ENCODE results near the gene DACT3. TPM values are rescaled to one million over a fixed set of nuclear protein-coding genes. Genes with fewer than 3 reads are reported as not detected.
A peak's percentile ranks its signal among the peaks of the same experiment; 100 is the strongest.

The DACT3 gene
- total and polyA plus RNA-seq, 2 of the 13 experiments (the other 11 are each of a cell fraction or from before 2014, with no cell fraction given) = 0.04 TPM; not detected in 1

DNA sequence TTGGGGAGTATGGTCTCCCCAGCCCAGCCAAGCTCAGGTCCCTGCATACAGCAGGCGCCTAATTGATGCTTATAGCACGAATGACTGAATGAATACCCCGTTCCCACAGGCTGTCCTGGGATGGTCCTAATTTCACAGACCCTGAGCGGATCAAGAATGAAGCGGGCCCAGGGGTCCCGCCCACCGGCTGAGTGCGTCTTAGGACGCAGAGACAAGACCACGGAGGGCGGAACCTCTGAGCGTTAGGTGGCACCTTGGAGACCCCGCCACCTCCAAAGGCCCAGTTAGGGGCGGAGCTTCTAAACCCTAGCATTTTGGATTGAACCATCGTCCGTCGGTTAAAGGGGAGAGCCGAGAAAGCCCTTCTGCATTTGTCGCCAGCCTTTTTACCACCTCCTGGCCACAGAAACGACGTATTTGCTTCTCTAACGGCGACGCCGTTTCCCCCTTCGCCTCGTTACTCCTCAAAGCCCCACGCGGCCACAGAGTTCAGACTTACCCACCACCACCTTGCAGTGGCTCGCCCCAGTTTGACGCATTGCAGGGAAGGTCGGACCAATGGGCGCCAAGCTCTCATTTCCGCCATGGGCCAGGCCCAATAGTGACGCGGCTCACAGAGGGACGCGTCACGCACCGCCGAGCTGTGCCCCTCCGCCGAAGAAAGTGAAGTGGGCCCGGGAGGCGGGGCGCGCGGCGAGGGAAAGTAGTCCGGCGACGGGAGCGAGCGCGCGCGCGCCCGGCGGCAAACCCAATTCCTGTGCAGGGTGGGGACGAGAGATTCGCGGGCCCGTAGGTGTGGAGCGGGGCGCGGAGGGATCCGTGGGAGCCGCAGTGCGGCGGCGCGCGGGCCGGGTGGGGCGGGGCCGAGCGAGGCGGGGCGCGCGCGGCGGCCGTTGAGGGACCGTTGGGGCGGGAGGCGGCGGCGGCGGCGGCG, 60.3 kb downstream of the DACT3 start (continued):
- TF ChIP-seq, protein P1, sequence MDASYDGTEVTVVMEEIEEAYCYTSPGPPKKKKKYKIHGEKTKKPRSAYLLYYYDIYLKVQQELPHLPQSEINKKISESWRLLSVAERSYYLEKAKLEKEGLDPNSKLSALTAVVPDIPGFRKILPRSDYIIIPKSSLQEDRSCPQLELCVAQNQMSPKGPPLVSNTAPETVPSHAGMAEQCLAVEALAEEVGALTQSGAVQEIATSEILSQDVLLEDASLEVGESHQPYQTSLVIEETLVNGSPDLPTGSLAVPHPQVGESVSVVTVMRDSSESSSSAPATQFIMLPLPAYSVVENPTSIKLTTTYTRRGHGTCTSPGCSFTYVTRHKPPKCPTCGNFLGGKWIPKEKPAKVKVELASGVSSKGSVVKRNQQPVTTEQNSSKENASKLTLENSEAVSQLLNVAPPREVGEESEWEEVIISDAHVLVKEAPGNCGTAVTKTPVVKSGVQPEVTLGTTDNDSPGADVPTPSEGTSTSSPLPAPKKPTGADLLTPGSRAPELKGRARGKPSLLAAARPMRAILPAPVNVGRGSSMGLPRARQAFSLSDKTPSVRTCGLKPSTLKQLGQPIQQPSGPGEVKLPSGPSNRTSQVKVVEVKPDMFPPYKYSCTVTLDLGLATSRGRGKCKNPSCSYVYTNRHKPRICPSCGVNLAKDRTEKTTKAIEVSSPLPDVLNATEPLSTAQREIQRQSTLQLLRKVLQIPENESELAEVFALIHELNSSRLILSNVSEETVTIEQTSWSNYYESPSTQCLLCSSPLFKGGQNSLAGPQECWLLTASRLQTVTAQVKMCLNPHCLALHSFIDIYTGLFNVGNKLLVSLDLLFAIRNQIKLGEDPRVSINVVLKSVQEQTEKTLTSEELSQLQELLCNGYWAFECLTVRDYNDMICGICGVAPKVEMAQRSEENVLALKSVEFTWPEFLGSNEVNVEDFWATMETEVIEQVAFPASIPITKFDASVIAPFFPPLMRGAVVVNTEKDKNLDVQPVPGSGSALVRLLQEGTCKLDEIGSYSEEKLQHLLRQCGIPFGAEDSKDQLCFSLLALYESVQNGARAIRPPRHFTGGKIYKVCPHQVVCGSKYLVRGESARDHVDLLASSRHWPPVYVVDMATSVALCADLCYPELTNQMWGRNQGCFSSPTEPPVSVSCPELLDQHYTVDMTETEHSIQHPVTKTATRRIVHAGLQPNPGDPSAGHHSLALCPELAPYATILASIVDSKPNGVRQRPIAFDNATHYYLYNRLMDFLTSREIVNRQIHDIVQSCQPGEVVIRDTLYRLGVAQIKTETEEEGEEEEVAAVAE (CRISPR knock-in tag; IDR thresholded peaks at IDR 0.05; ENCODE audit: borderline replicate concordance) = 0 out of 2 replicates have a peak, but pooled peaks have one; percentile 43
- TF ChIP-seq CBX5 (CRISPR knock-in tag; IDR thresholded peaks at IDR 0.05; ENCODE audit: borderline replicate concordance) (no peak; the same call in 1 of the 2 replicates), ZNF431 (CRISPR knock-in tag; IDR thresholded peaks at IDR 0.05; ENCODE audit: borderline replicate concordance, low read depth) (no peak), CBX2 (IDR thresholded peaks at IDR 0.05; ENCODE audit: low read depth, low read length) (no peak), CBX2 (CRISPR knock-in tag; IDR thresholded peaks at IDR 0.05; ENCODE audit: low read depth) (no peak), ATRX (CRISPR knock-in tag; IDR thresholded peaks at IDR 0.05; ENCODE audit: borderline replicate concordance) (no peak), SMC3 (IDR thresholded peaks at IDR 0.05; ENCODE audit: low read length) (no peak), SOX5 (CRISPR knock-in tag; IDR thresholded peaks at IDR 0.05; ENCODE audit: borderline replicate concordance) (peak; percentile 33; the same call in 1 of the 2 replicates), ZNF713 (CRISPR knock-in tag; IDR thresholded peaks at IDR 0.05) (no peak)
- TF ChIP-seq, protein P2, sequence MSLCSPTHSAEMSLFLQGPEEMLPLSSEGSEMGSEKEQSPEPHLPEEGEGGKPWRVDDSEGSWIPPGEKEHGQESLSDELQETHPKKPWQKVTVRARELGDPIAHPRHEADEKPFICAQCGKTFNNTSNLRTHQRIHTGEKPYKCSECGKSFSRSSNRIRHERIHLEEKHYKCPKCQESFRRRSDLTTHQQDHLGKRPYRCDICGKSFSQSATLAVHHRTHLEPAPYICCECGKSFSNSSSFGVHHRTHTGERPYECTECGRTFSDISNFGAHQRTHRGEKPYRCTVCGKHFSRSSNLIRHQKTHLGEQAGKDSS (CRISPR knock-in tag; IDR thresholded peaks at IDR 0.05; ENCODE audit: borderline replicate concordance, low read depth) = no peak; the same call in 1 of the 2 replicates
- TF ChIP-seq, protein P3, sequence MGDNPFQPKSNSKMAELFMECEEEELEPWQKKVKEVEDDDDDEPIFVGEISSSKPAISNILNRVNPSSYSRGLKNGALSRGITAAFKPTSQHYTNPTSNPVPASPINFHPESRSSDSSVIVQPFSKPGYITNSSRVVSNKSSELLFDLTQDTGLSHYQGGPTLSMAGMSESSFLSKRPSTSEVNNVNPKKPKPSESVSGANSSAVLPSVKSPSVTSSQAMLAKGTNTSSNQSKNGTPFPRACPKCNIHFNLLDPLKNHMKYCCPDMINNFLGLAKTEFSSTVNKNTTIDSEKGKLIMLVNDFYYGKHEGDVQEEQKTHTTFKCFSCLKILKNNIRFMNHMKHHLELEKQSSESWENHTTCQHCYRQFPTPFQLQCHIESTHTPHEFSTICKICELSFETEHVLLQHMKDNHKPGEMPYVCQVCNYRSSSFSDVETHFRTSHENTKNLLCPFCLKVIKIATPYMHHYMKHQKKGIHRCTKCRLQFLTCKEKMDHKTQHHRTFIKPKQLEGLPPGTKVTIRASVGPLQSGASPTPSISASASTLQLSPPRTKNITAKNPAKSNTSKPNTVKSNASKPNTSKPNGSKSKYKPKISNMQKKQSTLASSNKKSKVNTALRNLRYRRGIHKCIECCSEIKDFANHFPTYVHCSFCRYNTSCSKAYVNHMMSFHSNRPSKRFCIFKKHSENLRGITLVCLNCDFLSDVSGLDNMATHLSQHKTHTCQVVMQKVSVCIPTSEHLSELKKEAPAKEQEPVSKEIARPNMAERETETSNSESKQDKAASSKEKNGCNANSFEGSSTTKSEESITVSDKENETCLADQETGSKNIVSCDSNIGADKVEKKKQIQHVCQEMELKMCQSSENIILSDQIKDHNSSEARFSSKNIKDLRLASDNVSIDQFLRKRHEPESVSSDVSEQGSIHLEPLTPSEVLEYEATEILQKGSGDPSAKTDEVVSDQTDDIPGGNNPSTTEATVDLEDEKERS (CRISPR knock-in tag; IDR thresholded peaks at IDR 0.05) = no peak
- TF ChIP-seq, protein P4, sequence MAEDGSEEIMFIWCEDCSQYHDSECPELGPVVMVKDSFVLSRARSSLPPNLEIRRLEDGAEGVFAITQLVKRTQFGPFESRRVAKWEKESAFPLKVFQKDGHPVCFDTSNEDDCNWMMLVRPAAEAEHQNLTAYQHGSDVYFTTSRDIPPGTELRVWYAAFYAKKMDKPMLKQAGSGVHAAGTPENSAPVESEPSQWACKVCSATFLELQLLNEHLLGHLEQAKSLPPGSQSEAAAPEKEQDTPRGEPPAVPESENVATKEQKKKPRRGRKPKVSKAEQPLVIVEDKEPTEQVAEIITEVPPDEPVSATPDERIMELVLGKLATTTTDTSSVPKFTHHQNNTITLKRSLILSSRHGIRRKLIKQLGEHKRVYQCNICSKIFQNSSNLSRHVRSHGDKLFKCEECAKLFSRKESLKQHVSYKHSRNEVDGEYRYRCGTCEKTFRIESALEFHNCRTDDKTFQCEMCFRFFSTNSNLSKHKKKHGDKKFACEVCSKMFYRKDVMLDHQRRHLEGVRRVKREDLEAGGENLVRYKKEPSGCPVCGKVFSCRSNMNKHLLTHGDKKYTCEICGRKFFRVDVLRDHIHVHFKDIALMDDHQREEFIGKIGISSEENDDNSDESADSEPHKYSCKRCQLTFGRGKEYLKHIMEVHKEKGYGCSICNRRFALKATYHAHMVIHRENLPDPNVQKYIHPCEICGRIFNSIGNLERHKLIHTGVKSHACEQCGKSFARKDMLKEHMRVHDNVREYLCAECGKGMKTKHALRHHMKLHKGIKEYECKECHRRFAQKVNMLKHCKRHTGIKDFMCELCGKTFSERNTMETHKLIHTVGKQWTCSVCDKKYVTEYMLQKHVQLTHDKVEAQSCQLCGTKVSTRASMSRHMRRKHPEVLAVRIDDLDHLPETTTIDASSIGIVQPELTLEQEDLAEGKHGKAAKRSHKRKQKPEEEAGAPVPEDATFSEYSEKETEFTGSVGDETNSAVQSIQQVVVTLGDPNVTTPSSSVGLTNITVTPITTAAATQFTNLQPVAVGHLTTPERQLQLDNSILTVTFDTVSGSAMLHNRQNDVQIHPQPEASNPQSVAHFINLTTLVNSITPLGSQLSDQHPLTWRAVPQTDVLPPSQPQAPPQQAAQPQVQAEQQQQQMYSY (CRISPR knock-in tag; IDR thresholded peaks at IDR 0.05) = no peak; the same call in 1 of the 2 replicates
- TF ChIP-seq, protein P5, sequence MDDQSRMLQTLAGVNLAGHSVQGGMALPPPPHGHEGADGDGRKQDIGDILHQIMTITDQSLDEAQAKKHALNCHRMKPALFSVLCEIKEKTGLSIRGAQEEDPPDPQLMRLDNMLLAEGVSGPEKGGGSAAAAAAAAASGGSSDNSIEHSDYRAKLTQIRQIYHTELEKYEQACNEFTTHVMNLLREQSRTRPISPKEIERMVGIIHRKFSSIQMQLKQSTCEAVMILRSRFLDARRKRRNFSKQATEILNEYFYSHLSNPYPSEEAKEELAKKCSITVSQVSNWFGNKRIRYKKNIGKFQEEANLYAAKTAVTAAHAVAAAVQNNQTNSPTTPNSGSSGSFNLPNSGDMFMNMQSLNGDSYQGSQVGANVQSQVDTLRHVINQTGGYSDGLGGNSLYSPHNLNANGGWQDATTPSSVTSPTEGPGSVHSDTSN (CRISPR knock-in tag; IDR thresholded peaks at IDR 0.05; ENCODE audit: borderline replicate concordance) = no peak

Measured in HepG2 (cell line).